ENCODE data around the gene NDE1.

DNA sequence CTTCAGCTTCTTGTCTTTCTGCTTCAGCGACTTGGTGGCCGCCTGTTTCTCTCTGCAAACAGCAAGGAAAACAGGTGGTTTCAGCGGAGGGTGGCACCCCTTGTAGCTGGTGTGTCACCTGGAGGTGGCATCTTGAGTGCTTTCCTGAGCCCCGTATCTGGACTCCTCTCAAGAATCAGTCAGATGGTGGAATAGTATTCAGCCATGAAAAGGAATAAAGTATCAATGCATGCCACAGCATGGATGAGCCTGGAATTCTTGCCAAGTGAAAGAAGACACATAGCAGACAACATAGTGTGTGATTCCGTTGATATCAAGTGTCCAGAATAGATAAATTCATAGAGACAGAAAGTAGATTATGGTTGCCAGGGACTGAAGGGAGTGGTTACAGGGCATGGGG is 65.2 kb downstream of the NDE1 start:
- TF ChIP-seq, protein P1, sequence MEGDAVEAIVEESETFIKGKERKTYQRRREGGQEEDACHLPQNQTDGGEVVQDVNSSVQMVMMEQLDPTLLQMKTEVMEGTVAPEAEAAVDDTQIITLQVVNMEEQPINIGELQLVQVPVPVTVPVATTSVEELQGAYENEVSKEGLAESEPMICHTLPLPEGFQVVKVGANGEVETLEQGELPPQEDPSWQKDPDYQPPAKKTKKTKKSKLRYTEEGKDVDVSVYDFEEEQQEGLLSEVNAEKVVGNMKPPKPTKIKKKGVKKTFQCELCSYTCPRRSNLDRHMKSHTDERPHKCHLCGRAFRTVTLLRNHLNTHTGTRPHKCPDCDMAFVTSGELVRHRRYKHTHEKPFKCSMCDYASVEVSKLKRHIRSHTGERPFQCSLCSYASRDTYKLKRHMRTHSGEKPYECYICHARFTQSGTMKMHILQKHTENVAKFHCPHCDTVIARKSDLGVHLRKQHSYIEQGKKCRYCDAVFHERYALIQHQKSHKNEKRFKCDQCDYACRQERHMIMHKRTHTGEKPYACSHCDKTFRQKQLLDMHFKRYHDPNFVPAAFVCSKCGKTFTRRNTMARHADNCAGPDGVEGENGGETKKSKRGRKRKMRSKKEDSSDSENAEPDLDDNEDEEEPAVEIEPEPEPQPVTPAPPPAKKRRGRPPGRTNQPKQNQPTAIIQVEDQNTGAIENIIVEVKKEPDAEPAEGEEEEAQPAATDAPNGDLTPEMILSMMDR (conservative IDR thresholded peaks at IDR 0.05 in 1 of 2, IDR thresholded peaks at IDR 0.05 in 1 of 2; ENCODE audit: low read depth in 1 of 2, low read length in 2 of 2), result no peak
- no peak for TF ChIP-seq EZH2 (IDR thresholded peaks at IDR 0.05; ENCODE audit: low read length, missing control alignments)

Data from fibroblast of lung (primary cell).